Caco-2 (cell line): ENCODE data around the gene GPATCH8. TPM values are rescaled to one million over a fixed set of nuclear protein-coding genes. Genes with fewer than 3 reads are reported as not detected.

Experiments
- BruUV-seq: library from RNA; stranded (reverse); fragments of 400-500 nt; replicated peaks from 2 replicates; lab custom pipeline; 2021; lab: Mats Ljungman, UMichigan
- CTCF ChIA-PET: fragments of 300-600 bp; sonication (Branson Sonifier 250); formaldehyde crosslinking; loops from one replicate; lab custom pipeline; 2022; ENCODE audit warnings: antibody characterized with exemption; lab: Charles Lee
- POLR2A ChIA-PET: fragments of 300-600 bp; sonication (Branson Sonifier 250); formaldehyde crosslinking; loops from one replicate; lab custom pipeline; 2022; ENCODE audit warnings: antibody characterized with exemption; lab: Charles Lee
- DNase-seq, 2 experiments: peaks; one replicate each; pipeline versions ENCODE4 v3.0.0 to v3.0.0-alpha.2; 2020 to 2022
- H3K27me3 ChIP-seq: replicated peaks from 2 replicates; pipeline ENCODE4 v1.6.0; 2011; ENCODE audit warnings: low read length; ENCODE audit not compliant: control insufficient read depth, insufficient read depth
- H3K36me3 ChIP-seq: 2 replicates; pipeline ENCODE4 v1.5.1; 2011; ENCODE audit warnings: low read length; ENCODE audit not compliant: control insufficient read depth, insufficient read depth
- H3K4me1 ChIP-seq: fragments of 250-450 bp; sonication (Bioruptor Pico); 2 replicates; pipeline ENCODE4 v1.5.1; 2020; ENCODE audit warnings: mild to moderate bottlenecking
- H3K4me3 ChIP-seq: 2 replicates; pipeline ENCODE4 v1.5.1; 2011; ENCODE audit warnings: low read depth, mild to moderate bottlenecking, control low read depth, low read length
- H3K9me3 ChIP-seq: fragments of 250-450 bp; sonication (Bioruptor Pico); 2 replicates; pipeline ENCODE4 v1.5.1; 2020; ENCODE audit warnings: mild to moderate bottlenecking, moderate library complexity
- H3K27ac Mint-ChIP-seq: one replicate; pipeline ENCODE4 v1.8.0; 2022; ENCODE audit warnings: mixed read lengths; ENCODE audit not compliant: unreplicated experiment
- H3K27me3 Mint-ChIP-seq: one replicate; pipeline ENCODE4 v1.8.0; 2022; ENCODE audit warnings: mixed read lengths; ENCODE audit not compliant: insufficient read depth, unreplicated experiment
- H3K36me3 Mint-ChIP-seq: one replicate; pipeline ENCODE4 v1.8.0; 2022; ENCODE audit warnings: mild to moderate bottlenecking, mixed read lengths; ENCODE audit not compliant: insufficient read depth, unreplicated experiment
- H3K4me1 Mint-ChIP-seq: one replicate; pipeline ENCODE4 v1.8.0; 2022; ENCODE audit warnings: low read depth, mixed read lengths; ENCODE audit not compliant: unreplicated experiment
- H3K4me3 Mint-ChIP-seq: one replicate; pipeline ENCODE4 v1.8.0; 2022; ENCODE audit warnings: mild to moderate bottlenecking, moderate library complexity, mixed read lengths; ENCODE audit not compliant: unreplicated experiment
- H3K9me3 Mint-ChIP-seq: one replicate; pipeline ENCODE4 v1.8.0; 2022; ENCODE audit warnings: mixed read lengths; ENCODE audit not compliant: unreplicated experiment
- intact Hi-C: fragments of 100-400 bp; cut with micrococcal nuclease; formaldehyde crosslinking; loops from one replicate; pipeline ENCODE4 v1.10.0; 2022; ENCODE audit not compliant: unreplicated experiment
- total RNA-seq: library from RNA; stranded (reverse); gene quantifications from 2 replicates; pipeline ENCODE4 v1.2.3, GENCODE V29; 2022
- TF ChIP-seq, protein P1 (sequence below), 2 experiments: fragments of 200-600 bp in 1 of 2; IDR thresholded peaks; 1 replicate in 1 of 2; 2 replicates in 1 of 2; pipeline versions ENCODE4 v1.5.1 to v1.8.0; 2011 to 2022; ENCODE audit warnings: antibody characterized with exemption in 1 of 2, control low read depth in 1 of 2, inconsistent platforms in 1 of 2, low read depth in 1 of 2, low read length in 1 of 2, mild to moderate bottlenecking in 1 of 2, moderate library complexity in 1 of 2; ENCODE audit not compliant: insufficient read depth in 1 of 2, severe bottlenecking in 1 of 2, unreplicated experiment in 1 of 2

GPATCH8 gene
- total RNA-seq, 1 experiment from 2014 or later: 53.4 TPM

GRCh38 chr17:44536090-44536953 is 33.1 kb upstream of the GPATCH8 start:
- intact Hi-C loops: no loop called here
- no peaks in the 10 kb centered on the region for H3K27me3 Mint-ChIP-seq
- Histone ChIP-seq H3K36me3 (no peaks in the 10 kb centered on the region), H3K4me3 (no peak overlapping the region), H3K27me3 (no peaks in the 10 kb centered on the region; the same call in 1 of the 2 replicates), H3K9me3 (no peaks in the 10 kb centered on the region), H3K4me1 (peaks cover 54% of the 10 kb centered on the region)
- no peak for DNase-seq
- TSS peak; percentile 43 for BruUV-seq
- peaks cover 8% of the 10 kb centered on the region for H3K36me3 Mint-ChIP-seq
- H3K9me3 Mint-ChIP-seq: no peaks in the 10 kb centered on the region
- peak overlapping the region; percentile 92 for H3K27ac Mint-ChIP-seq
- H3K4me3 Mint-ChIP-seq: peak overlapping the region; percentile 54
- CTCF ChIA-PET: interaction anchor here (0.8 to 1.4 kb wide), 4 partner anchors 13 to 333 kb away, joined by 4 to 5 read pairs (median 4); partner anchors contain the start of gene FZD2
- POLR2A ChIA-PET: no interaction called here
- TF ChIP-seq, protein P1, sequence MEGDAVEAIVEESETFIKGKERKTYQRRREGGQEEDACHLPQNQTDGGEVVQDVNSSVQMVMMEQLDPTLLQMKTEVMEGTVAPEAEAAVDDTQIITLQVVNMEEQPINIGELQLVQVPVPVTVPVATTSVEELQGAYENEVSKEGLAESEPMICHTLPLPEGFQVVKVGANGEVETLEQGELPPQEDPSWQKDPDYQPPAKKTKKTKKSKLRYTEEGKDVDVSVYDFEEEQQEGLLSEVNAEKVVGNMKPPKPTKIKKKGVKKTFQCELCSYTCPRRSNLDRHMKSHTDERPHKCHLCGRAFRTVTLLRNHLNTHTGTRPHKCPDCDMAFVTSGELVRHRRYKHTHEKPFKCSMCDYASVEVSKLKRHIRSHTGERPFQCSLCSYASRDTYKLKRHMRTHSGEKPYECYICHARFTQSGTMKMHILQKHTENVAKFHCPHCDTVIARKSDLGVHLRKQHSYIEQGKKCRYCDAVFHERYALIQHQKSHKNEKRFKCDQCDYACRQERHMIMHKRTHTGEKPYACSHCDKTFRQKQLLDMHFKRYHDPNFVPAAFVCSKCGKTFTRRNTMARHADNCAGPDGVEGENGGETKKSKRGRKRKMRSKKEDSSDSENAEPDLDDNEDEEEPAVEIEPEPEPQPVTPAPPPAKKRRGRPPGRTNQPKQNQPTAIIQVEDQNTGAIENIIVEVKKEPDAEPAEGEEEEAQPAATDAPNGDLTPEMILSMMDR (IDR thresholded peaks at IDR 0.05; ENCODE audit: insufficient read depth in 1 of 2, low read depth in 1 of 2, low read length in 1 of 2, severe bottlenecking in 1 of 2, unreplicated experiment in 1 of 2): no peak
- H3K4me1 Mint-ChIP-seq: peaks cover 28% of the 10 kb centered on the region

- no TSS peak for BruUV-seq
- TF ChIP-seq, protein P1 (IDR thresholded peaks at IDR 0.05; ENCODE audit: insufficient read depth in 1 of 2, low read depth in 1 of 2, low read length in 1 of 2, severe bottlenecking in 1 of 2, unreplicated experiment in 1 of 2): peak; percentile 95
- ChIA-PET CTCF (interaction anchor here (0.7 to 1.5 kb wide), 12 partner anchors 8 to 138 kb away, joined by 3 to 13 read pairs (median 5); partner anchors contain the start of gene FZD2), POLR2A (interaction anchor here (0.9 kb wide), 1 partner anchor 24 kb away, joined by 3 read pairs; the partner anchor contains the start of gene FZD2)
- Mint-ChIP-seq H3K4me3 (no peak overlapping the region), H3K36me3 (peaks cover 4% of the 10 kb centered on the region), H3K4me1 (peaks cover 22% of the 10 kb centered on the region), H3K9me3 (no peaks in the 10 kb centered on the region), H3K27me3 (no peaks in the 10 kb centered on the region), H3K27ac (peak overlapping the region; percentile 68)
- Histone ChIP-seq H3K4me1 (peaks cover 41% of the 10 kb centered on the region), H3K9me3 (no peaks in the 10 kb centered on the region), H3K4me3 (no peak overlapping the region), H3K36me3 (no peaks in the 10 kb centered on the region), H3K27me3 (no peaks in the 10 kb centered on the region; the same call in 1 of the 2 replicates)
- peak; percentile 92 to 94 for DNase-seq
- intact Hi-C loops: loop anchor here (1.0 to 5.0 kb wide), 5 partner anchors 23 to 334 kb away; partner anchors contain the start of gene FZD2
Measured at GRCh38 chr17:44533533-44534246, 30.5 kb upstream of the GPATCH8 start.
